ENCODE data around the gene SKP1. TPM values are rescaled to one million over a fixed set of nuclear protein-coding genes. Genes with fewer than 3 reads are reported as not detected.
"Not testable (repeated sequence)": the region's sequence is repeated elsewhere in the genome, so short reads cannot be mapped to it uniquely, and the experiment has no call there.

Gene SKP1
- polyA plus RNA-seq (ENCODE audit: insufficient read length in 3 of 3), result 100 to 1,000 TPM; 681 to 900 (median 805) TPM
- long read RNA-seq, donor 1, full-length matches to known transcripts, result 313 of 369 reads
- long read RNA-seq, donor 1, partial matches to known transcripts, result 37 of 369 reads
- long read RNA-seq, donor 1, other reads (novel, unspliced or antisense), result 19 of 369 reads
- long read RNA-seq, donor 2, full-length matches to known transcripts, result 340 of 400 reads
- long read RNA-seq, donor 2, partial matches to known transcripts, result 37 of 400 reads
- long read RNA-seq, donor 2, other reads (novel, unspliced or antisense), result 23 of 400 reads
- long read RNA-seq, donor 3, full-length matches to known transcripts, result 560 of 665 reads
- long read RNA-seq, donor 3, partial matches to known transcripts, result 76 of 665 reads
- long read RNA-seq, donor 3, other reads (novel, unspliced or antisense), result 29 of 665 reads
- long read RNA-seq, donor 4, full-length matches to known transcripts, result 312 of 333 reads
- long read RNA-seq, donor 4, partial matches to known transcripts, result 16 of 333 reads
- long read RNA-seq, donor 4, other reads (novel, unspliced or antisense), result 5 of 333 reads
- long read RNA-seq, donor 5, result 0 reads
- long read RNA-seq, donor 6, full-length matches to known transcripts, result 318 of 418 reads
- long read RNA-seq, donor 6, partial matches to known transcripts, result 79 of 418 reads
- long read RNA-seq, donor 6, other reads (novel, unspliced or antisense), result 21 of 418 reads
- long read RNA-seq, donor 7, full-length matches to known transcripts, result 486 of 552 reads
- long read RNA-seq, donor 7, partial matches to known transcripts, result 45 of 552 reads
- long read RNA-seq, donor 7, other reads (novel, unspliced or antisense), result 21 of 552 reads
- long read RNA-seq, donor 8, result 0 reads
- long read RNA-seq, donor 9, full-length matches to known transcripts, result 355 of 398 reads
- long read RNA-seq, donor 9, partial matches to known transcripts, result 33 of 398 reads
- long read RNA-seq, donor 9, other reads (novel, unspliced or antisense), result 10 of 398 reads
- long read RNA-seq, donor 10, full-length matches to known transcripts, result 478 of 543 reads
- long read RNA-seq, donor 10, partial matches to known transcripts, result 44 of 543 reads
- long read RNA-seq, donor 10, other reads (novel, unspliced or antisense), result 21 of 543 reads
- long read RNA-seq, donor 11, full-length matches to known transcripts, result 287 of 297 reads
- long read RNA-seq, donor 11, partial matches to known transcripts, result 10 of 297 reads
- long read RNA-seq, donor 11, other reads (novel, unspliced or antisense), result 0 of 297 reads
- long read RNA-seq, donor 12, full-length matches to known transcripts, result 164 of 181 reads
- long read RNA-seq, donor 12, partial matches to known transcripts, result 12 of 181 reads
- long read RNA-seq, donor 12, other reads (novel, unspliced or antisense), result 5 of 181 reads
- long read RNA-seq, donor 13, result 0 reads
- long read RNA-seq, donor 14, full-length matches to known transcripts, result 401 of 436 reads
- long read RNA-seq, donor 14, partial matches to known transcripts, result 30 of 436 reads
- long read RNA-seq, donor 14, other reads (novel, unspliced or antisense), result 5 of 436 reads
- long read RNA-seq, donor 15, full-length matches to known transcripts, result 175 of 180 reads
- long read RNA-seq, donor 15, partial matches to known transcripts, result 5 of 180 reads
- long read RNA-seq, donor 15, other reads (novel, unspliced or antisense), result 0 of 180 reads
- long read RNA-seq, donor 16, full-length matches to known transcripts, result 790 of 893 reads
- long read RNA-seq, donor 16, partial matches to known transcripts, result 73 of 893 reads
- long read RNA-seq, donor 16, other reads (novel, unspliced or antisense), result 30 of 893 reads

DNA sequence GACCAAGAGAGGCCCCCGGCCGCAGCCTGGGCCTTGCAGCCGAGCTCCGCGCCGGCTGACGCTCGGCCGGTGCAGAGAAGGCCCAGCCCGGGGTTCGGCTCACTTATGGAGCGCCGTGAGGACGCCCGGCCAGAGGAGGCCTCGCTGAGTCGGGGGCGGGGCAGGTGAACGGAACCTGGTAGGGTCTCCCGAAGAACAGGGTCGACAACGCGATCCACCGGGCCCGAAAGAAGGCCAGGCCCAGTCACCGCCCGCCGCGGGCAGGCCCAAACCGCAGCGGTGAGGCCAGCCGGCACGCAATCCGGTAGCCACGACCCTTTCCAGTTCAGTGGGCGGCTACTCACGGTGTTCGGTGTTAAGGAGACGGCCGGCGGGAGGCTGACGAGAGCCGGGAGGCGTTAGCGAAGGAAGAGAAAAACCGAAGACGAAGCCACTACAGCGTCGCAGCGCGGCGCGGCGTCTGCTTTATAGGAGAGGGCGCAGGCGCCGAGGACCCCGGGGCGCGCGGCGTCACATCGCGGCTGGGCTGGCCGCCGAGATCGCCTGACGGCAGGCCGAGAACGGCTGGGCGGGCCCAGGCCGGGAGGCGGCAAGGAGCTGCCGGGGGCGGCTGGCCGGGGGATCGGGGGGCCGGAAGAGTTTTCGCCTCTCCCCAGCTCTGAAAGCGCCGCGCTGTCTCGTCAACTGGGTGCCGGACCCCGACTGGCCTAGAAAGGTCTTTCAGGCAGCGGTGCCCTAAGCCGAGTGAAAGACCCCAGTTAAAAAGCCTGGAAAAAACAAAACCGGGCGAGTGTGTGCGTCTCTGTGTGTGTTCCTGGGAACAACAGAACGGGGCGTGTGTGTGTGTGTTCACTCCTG is at the start of gene SKP1:
Gene SKP1 (minus strand): TSS at position 440 of the 858 bp plus-strand sequence. CDS start 2,928 bp downstream, outside the sequence.
- DNase-seq (ENCODE audit: extremely low read depth in 1 of 11, low read depth in 9 of 11, low spot score in 4 of 11), result peak; percentile 74 to 87 (median 83)

DNA sequence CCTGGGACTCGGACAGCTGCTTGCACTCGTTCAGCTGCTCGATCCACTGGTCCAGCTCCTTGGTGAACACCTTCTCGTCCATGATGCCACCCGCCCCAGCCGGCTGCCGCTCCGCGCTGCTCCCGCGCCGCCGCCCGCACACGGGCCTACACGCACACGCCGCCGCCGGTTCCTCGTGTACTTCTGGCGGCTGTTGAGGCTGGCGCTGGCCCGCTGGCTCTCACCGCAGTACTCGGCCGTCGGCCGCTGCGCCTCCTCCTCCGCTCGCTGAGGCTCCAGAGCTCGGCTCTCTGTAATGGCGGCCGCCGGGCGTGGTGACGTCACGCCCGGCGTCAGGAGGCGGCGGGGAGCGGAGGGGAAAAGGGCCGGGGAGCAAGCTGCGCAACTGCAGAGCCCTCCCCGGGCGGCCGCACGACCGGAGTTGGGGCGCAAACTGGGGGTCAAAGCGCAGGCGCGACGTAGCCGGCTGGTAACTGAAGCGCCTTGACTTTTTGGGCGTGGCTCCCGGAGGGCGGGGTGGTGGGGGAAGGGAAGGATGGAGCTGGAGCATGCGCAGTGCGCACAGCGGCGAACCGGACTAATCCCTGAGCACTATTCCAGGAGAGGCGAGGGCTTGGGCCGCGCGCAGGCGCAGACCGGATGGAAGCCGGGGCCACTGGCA is 49.2 kb upstream of the SKP1 start, which contains the start of gene PPP2CA:
Gene PPP2CA (minus strand): TSS at position 294 of the 661 bp plus-strand sequence. CDS start 212 bp downstream, at position 82.
- peak; percentile 95 to 100 (median 97) for DNase-seq (ENCODE audit: extremely low read depth in 1 of 11, low read depth in 9 of 11, low spot score in 4 of 11)

GRCh38 chr5:134224888-134225779 is 48.4 kb upstream of the SKP1 start:
- peak in 8 of 11 donors; percentile 60 to 83 (median 74) for DNase-seq (ENCODE audit: extremely low read depth in 1 of 11, low read depth in 9 of 11, low spot score in 4 of 11)

DNA sequence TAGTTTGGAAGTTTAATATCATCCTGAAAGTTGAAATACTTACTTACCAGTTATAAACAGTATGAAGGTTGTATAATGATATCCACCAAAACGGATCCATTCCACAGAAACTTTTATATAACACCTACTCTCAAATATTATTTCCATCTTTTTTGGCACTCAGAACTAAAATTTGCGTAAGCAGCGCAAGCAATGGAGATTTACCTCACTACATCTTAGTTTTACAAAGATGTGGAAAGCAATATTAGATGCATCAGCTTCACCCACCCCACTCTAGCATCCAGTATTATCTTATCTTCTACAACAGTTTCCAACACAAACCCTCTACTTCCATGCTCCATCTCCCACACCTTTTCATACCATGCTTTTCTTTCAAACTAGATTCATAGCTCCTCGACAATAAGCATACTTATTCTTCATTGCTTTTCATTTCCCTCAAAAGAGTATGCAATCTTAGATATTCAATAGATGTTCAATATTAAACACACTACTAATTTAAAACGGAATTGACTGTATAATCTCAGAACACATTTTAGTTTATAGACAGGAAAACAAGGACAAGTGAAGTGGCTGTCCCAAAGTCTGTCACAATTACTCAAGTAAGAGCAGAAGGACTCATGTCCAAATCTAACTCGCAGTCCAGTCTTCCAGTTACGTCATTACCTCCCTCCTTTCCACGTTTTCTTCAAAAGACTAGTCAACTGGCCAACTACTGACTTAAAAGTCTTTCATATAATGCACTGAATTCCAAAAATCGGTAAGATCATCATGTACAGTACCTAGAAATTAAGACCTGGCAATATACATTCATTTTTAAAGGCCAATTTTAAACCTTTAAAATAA is 46.9 kb upstream of the SKP1 start:
- DNase-seq (ENCODE audit: extremely low read depth in 1 of 11, low read depth in 9 of 11, low spot score in 4 of 11), result no peak

DNA sequence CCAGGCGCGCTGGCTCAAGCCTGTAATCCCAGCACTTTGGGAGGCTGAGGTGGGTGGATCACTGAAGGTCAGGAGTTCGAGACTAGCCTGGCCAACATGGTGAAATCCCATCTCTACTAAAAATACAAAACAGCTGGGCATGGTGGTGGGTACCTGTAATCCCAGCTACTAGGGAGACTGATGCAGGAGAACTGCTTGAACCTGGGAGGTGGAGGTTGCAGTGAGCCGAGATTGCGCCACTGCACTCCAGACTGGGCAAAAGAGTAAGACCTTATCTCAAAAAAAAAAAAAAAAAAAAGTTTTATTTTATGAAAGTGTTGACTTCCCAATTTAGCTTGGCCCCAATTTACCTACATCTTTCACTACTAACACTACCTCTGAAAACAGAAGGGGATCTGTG is 44.9 kb upstream of the SKP1 start:
- DNase-seq (ENCODE audit: extremely low read depth in 1 of 11, low read depth in 9 of 11, low spot score in 4 of 11), result not testable (repeated sequence)

DNA sequence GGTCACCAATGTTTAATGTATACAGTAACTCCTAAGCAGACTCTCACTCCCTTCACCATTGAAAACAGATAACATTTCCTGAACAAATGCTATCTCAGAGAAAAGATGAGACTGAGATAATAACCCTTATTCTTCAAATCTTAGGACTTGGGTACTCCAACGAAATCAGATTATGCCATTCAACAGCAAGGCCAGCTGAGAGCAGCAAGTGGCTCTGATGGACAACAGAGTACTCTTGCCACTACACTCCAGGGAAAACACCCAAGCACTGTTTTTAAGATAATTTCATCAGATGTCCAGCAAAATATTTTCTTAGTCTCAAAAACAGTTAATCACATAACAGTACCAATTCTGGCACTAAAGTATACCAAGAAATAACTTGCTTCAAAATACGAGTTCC is 39.0 kb upstream of the SKP1 start:
- DNase-seq (ENCODE audit: extremely low read depth in 1 of 11, low read depth in 9 of 11, low spot score in 4 of 11), result no peak

DNA sequence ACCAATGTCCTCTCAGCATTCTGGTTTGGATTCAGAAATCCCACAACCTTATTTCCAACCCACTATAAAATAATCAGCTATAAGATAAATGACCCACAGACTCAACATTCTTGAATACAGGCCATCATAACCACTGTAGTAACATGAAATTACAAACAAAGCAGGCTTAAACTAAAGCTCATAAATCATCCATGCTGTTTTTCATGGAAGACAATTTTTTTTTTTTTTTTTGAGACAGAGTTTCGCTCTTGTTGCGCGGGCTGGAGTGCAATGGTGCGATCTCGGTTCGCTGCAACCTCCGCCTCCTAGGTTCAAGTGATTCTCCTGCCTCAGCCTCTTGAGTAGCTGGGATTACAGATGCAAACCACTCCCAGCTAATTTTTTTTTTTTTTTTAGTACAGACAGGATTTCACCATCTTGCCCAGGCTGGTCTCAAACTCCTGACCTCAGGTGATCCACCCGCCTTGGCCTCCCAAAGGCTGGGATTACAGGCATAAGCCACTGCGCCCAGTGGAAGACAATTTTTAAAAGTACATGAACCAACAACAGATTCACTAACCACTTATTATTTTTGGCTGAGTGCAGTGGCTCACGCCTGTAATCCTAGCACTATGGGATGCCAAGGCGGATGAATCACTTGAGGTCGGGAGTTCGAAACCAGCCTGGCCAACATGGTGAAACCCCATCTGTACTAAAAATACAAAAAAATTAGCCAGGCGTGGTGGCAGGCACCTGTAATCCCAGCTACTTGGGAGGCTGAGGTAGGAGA is 34.7 kb upstream of the SKP1 start:
- DNase-seq (ENCODE audit: extremely low read depth in 1 of 11, low read depth in 9 of 11, low spot score in 4 of 11), result not testable (repeated sequence)

DNA sequence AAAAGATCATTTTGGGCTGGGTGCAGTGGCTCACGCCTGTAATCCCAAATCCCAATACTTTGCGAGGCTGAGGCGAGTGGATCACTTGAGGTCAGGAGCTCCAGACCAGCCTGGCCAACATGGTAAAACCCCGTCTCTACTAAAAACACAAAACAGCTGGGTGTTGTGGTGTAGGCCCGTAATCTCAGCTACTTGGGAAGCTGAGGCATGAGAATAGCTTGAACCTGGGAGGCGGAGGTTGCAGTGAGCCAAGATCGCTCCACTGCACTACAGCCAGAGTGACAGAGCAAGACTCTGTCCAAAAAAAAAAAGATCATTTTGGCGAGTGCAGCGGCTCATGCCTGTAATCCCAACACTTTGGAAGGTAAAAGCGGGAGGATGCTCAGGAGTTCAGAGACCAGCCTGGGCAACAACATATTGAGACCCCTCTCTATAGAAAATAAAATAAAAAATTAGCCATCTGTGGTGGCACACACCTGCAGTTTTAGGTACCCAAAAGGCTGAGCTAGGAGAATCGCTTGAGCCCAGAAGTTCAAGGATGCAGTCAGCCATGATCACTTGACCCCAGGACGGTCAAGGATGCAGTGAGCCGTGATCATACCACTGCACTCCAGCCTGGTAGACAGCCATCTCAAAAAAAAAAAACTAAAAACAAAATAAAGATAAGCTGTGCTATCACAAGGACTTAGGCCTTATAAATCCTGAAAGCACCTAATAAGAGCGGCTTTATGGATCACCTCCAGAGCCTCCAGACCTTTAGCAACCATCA is 32.9 kb upstream of the SKP1 start:
- no peak for DNase-seq (ENCODE audit: extremely low read depth in 1 of 11, low read depth in 9 of 11, low spot score in 4 of 11)

GRCh38 chr5:134207696-134208095 is 30.9 kb upstream of the SKP1 start:
- no peak for DNase-seq (ENCODE audit: extremely low read depth in 1 of 11, low read depth in 9 of 11, low spot score in 4 of 11)

GRCh38 chr5:134206627-134207160 is 29.9 kb upstream of the SKP1 start:
- no peak for DNase-seq (ENCODE audit: extremely low read depth in 1 of 11, low read depth in 9 of 11, low spot score in 4 of 11)

GRCh38 chr5:134204575-134204974 is 27.8 kb upstream of the SKP1 start:
- no peak for DNase-seq (ENCODE audit: extremely low read depth in 1 of 11, low read depth in 9 of 11, low spot score in 4 of 11)

GRCh38 chr5:134203630-134204029 is 26.9 kb upstream of the SKP1 start:
- no peak for DNase-seq (ENCODE audit: extremely low read depth in 1 of 11, low read depth in 9 of 11, low spot score in 4 of 11)

- no peak for DNase-seq (ENCODE audit: extremely low read depth in 1 of 11, low read depth in 9 of 11, low spot score in 4 of 11)
Measured at GRCh38 chr5:134195666-134196065, 18.9 kb upstream of the SKP1 start.
